Measurements from ENCODE around the gene OGFOD3.

GRCh38 chr17:82366749-82367148, 51.6 kb downstream of the OGFOD3 start:
- TF ChIP-seq ELF4 (IDR thresholded peaks at IDR 0.05) (no peak), BHLHE40 (IDR thresholded peaks at IDR 0.05; ENCODE audit: borderline replicate concordance) (no peak), PKNOX1 (IDR thresholded peaks at IDR 0.05) (peak; percentile 23; the same call in 1 of the 2 replicates), TARDBP (IDR thresholded peaks at IDR 0.05) (no peak), FOXA1 (IDR thresholded peaks at IDR 0.05) (no peak), SP1 (IDR thresholded peaks at IDR 0.05) (no peak), L3MBTL2 (conservative IDR thresholded peaks at IDR 0.05) (no peak), FOXK2 (IDR thresholded peaks at IDR 0.05) (no peak), HDGF (IDR thresholded peaks at IDR 0.05; ENCODE audit: borderline replicate concordance) (no peak), ARNT (IDR thresholded peaks at IDR 0.05) (no peak), NFRKB (IDR thresholded peaks at IDR 0.05) (no peak), FOXM1 (IDR thresholded peaks at IDR 0.05; ENCODE audit: borderline replicate concordance) (no peak), ZNF384 (IDR thresholded peaks at IDR 0.05) (no peak), CTBP1 (IDR thresholded peaks at IDR 0.05; ENCODE audit: borderline replicate concordance) (no peak)
